Esophagus (tissue), 2 donors: Measurements from ENCODE around the gene NETO1. TPM values are rescaled to one million over a fixed set of nuclear protein-coding genes. Genes with fewer than 3 reads are reported as not detected.

ENCODE experiments used
- H3K27ac ChIP-seq, 2 donors: one replicate each; pipeline ENCODE4 v1.5.1; 2013; ENCODE audit warnings: low read depth in 2 of 2, mild to moderate bottlenecking in 2 of 2, inconsistent platforms in 1 of 2, low read length in 1 of 2, moderate library complexity in 1 of 2
- H3K27me3 ChIP-seq, 2 donors: one replicate each; pipeline ENCODE4 v1.6.1; 2013; ENCODE audit warnings: low read length in 2 of 2, control low read depth in 1 of 2, mild to moderate bottlenecking in 1 of 2; ENCODE audit not compliant: insufficient read depth in 2 of 2, control insufficient read depth in 1 of 2
- H3K36me3 ChIP-seq, 2 donors: one replicate each; pipeline ENCODE4 v1.6.1; 2013; ENCODE audit warnings: low read length in 1 of 2; ENCODE audit not compliant: control insufficient read depth in 2 of 2, insufficient read depth in 2 of 2
- H3K4me1 ChIP-seq, 2 donors: one replicate each; pipeline ENCODE4 v1.6.1; 2013; ENCODE audit warnings: low read length in 1 of 2; ENCODE audit not compliant: control insufficient read depth in 2 of 2, insufficient read depth in 2 of 2
- H3K4me3 ChIP-seq, 2 donors: one replicate each; pipeline ENCODE4 v1.5.1; 2013; ENCODE audit warnings: low read length in 2 of 2, mild to moderate bottlenecking in 2 of 2, low read depth in 1 of 2, moderate library complexity in 1 of 2
- H3K9me3 ChIP-seq, 2 donors: one replicate each; pipeline ENCODE4 v1.6.1; 2013; ENCODE audit warnings: mild to moderate bottlenecking in 2 of 2, low read depth in 1 of 2, low read length in 1 of 2, moderate library complexity in 1 of 2; ENCODE audit not compliant: control insufficient read depth in 2 of 2, insufficient read depth in 1 of 2
- WGBS, 2 donors: extraction: QIAGEN DNeasy Blood & Tissue Kit; methylation state at CpG; one replicate each; pipeline ENCODE4 v1.1.7; 2013; 5-methylcytosine and 5-hydroxymethylcytosine counted together
- polyA plus RNA-seq, 2 donors: library from polyadenylated mRNA; stranded (reverse); fragments of 200-250 nt; gene quantifications; one replicate each; pipeline ENCODE4 v1.2.3, GENCODE V29; 2013
- donor health status: healthy with polysubstance abuse.
- donor health status: Bipolar disorder and iron deficiency.

The NETO1 gene
- polyA plus RNA-seq, 2 donors = not detected

DNA sequence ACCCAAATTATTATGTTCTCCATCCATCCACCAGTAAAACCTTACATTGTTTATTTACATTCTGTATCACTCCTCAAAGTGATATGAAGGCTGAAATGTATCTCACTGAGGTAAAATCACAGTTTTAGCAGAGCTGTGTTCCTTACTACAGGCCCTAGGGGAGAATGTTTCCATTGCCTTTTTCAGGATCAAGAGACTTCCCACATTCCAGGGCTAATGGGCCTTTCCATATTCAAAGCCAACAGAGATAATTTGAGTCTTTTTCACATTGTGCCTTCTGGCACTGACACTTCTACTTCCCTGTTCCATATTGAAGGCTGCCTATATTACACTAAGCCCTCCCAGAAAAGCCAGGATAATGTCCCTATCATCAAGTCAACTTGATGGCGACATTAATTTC is 20.0 kb downstream of the NETO1 start:
- no peak overlapping the region for H3K27ac ChIP-seq
- no peak overlapping the region for H3K4me3 ChIP-seq
- WGBS, 2 donors = 79 to 97% methylated on average over 1 of the region's 1 CpG
- no peaks in the 10 kb centered on the region for H3K27me3 ChIP-seq
- H3K36me3 ChIP-seq = no peaks in the 10 kb centered on the region
- H3K4me1 ChIP-seq = no peaks in the 10 kb centered on the region
- peaks cover 0 to 4% of the 10 kb centered on the region in 2 donors for H3K9me3 ChIP-seq

DNA sequence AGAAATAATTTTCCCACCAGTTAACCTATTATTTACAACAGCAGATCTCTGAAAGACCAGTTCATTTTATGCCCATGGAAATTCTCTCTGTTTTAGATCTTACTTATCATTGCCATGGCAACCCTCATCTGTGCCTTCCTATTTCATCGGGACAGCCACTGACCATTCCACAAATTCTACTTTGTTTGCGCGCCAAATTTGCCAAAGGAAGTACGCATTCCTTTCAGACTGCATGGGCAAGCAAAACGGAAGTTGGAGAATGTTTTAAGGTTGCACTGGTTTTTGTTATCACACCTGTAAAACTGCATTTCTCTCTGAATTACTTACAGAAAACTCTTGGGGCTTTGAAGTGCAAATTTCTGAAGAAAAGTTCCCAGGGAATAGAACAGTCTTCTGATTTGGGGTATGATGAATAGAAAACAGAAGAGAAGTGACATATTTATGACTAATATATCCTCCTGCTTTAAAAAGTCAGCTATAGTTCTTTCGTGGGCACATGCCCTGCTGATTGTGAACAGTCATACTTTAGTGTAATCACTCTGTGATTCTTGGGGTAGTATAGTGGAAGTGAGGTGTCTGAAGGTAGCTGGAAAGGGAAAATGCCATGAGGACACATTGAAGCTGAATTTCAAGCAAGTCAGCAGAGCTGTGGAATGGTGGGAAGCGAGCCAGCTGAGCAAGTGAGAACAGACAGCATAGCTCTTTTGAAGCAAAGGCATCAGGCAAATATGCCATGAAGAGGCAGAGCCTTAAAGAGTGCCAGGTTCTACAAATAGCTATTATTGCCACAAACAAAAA is 20.9 kb downstream of the NETO1 start:
- 54 to 66% methylated on average over 7 of the region's 7 CpGs for WGBS, 2 donors
- Histone ChIP-seq H3K9me3 (peaks cover 0 to 4% of the 10 kb centered on the region in 2 donors), H3K4me1 (no peaks in the 10 kb centered on the region), H3K4me3 (no peak overlapping the region), H3K27ac (no peak overlapping the region), H3K27me3 (no peaks in the 10 kb centered on the region), H3K36me3 (no peaks in the 10 kb centered on the region)

DNA sequence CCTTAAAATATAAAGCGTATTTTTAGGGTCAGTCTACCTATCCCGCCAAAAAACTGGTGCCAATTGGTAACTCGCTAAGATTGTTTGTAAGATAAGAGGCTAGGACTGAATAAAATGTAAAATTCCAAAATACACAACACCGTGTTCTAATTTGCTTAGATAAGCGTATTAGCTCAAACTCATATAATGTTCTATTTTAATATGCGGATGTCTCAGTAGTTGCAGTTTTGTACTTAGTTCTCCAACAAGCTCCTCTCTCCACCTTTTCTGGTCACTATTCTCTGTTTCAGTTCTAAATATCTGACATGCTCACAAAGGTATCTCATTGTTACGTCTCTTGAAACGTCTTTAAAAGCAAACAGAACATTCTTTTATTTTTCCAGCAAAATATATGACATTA is 24.0 kb downstream of the NETO1 start:
- Histone ChIP-seq H3K4me3 (no peak overlapping the region), H3K27ac (no peak overlapping the region), H3K36me3 (no peaks in the 10 kb centered on the region), H3K9me3 (peaks cover 0 to 4% of the 10 kb centered on the region in 2 donors), H3K4me1 (no peaks in the 10 kb centered on the region), H3K27me3 (no peaks in the 10 kb centered on the region)
- WGBS, 2 donors = 74 to 81% methylated on average over 8 of the region's 8 CpGs

DNA sequence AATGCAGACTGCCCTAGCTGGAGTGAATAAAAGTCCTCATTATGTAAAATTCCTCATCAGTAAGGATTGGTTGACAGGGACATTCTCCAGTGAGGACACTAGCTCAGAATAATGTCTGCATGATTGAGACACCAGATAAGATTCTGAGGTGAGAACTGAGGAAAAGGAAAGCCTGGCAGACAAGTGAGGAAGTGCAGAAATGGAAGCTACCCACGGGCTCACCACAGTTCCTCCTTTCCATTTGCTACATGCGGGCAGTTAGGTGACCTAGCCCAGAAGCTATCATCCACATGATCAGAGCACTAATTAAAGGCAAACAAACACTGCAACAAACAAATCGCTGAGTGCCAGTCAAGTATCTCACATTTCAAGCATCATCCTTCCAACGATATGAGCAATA is 27.7 kb downstream of the NETO1 start:
- Histone ChIP-seq H3K4me3 (no peak overlapping the region), H3K27me3 (no peaks in the 10 kb centered on the region), H3K27ac (no peak overlapping the region), H3K4me1 (no peaks in the 10 kb centered on the region), H3K9me3 (peaks cover 0 to 2% of the 10 kb centered on the region in 2 donors), H3K36me3 (no peaks in the 10 kb centered on the region)
- 23 to 25% methylated on average over 4 of the region's 4 CpGs for WGBS, 2 donors

DNA sequence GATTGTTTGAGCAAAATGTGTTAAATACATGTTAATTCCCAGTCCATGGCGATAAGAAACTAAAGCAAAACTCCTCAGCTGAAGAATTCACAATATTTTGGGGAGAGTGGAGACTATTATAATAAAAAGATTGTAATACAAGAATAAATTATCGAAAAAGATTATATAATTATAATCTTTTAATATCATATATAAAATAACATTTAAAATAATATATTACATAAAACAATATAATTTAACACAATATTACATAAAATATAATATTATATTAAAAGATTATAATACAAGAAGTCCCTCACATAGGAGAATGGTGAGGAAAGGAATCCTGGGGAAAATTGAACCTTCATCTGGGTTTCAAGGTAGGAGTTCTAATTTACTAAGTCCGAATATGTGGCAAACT is 33.1 kb downstream of the NETO1 start:
- no peaks in the 10 kb centered on the region for H3K9me3 ChIP-seq
- no peaks in the 10 kb centered on the region for H3K27me3 ChIP-seq
- 71 to 73% methylated on average over 3 of the region's 3 CpGs for WGBS, 2 donors
- H3K36me3 ChIP-seq = no peaks in the 10 kb centered on the region
- H3K27ac ChIP-seq = no peak overlapping the region
- no peak overlapping the region for H3K4me3 ChIP-seq
- no peaks in the 10 kb centered on the region for H3K4me1 ChIP-seq

DNA sequence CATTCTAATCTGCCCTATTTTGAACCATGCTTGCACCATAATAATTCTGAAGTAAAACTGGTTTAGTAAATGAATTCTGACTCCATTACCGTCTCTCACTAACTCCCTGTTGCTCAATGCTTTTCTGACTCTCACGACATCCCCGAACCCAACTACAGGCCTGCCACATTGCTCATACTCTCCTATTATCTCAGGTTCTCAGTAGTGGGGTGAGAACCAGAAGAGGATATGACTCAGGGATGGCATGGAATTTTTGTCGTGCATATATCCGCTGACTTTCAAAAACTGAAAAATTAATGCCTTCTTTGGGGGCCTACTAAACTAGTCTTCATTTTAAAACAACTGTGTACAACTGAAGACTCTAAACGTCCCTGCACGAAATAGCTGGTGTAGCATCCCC is 34.3 kb downstream of the NETO1 start:
- Histone ChIP-seq H3K27me3 (no peaks in the 10 kb centered on the region), H3K4me3 (no peak overlapping the region), H3K9me3 (no peaks in the 10 kb centered on the region), H3K4me1 (no peaks in the 10 kb centered on the region), H3K36me3 (no peaks in the 10 kb centered on the region), H3K27ac (no peak overlapping the region)
- 91 to 92% methylated on average over 7 of the region's 7 CpGs for WGBS, 2 donors

DNA sequence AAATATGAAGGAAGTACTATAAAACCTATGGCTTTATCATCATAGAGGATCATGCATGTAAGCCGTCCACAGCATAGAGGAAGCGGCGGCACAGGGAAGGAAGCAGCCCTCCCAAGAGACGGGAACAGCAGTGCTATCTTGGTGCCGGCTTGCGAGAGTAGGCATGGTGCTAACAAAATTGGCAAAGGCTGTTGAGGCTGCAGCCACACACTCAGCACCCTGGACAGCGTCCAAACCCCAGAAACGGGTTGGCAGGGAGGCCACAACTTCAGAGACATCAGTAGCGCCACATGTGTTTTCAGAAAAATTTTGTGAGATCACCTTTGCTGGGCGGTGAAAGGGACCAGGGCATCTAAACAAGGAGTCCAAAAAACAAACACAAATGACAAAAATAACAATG is 37.7 kb downstream of the NETO1 start:
- WGBS, 2 donors = 22 to 28% methylated on average over 10 of the region's 10 CpGs
- Histone ChIP-seq H3K4me1 (no peaks in the 10 kb centered on the region), H3K36me3 (no peaks in the 10 kb centered on the region), H3K4me3 (no peak overlapping the region), H3K9me3 (no peaks in the 10 kb centered on the region), H3K27me3 (no peaks in the 10 kb centered on the region), H3K27ac (no peak overlapping the region)

DNA sequence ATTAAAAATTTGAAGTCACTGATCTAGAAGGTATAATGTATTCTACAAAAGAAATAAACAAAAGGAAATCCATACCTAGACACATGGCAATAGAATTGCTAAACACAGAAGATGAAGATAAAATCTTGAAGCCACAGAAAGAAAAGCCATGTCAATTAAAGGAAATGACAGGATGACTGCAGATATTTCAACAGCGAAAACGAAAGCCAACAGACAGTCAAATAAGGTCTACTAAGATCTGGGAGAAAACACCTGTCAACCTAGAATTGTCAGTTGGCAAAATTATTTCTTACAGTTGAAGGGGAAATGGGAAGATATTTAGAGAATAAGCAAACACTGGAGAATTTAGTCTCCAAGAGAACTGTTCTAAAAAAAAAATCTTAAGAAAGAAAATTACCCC is 39.2 kb downstream of the NETO1 start:
- no peaks in the 10 kb centered on the region for H3K36me3 ChIP-seq
- 73 to 74% methylated on average over 2 of the region's 2 CpGs for WGBS, 2 donors
- no peaks in the 10 kb centered on the region for H3K27me3 ChIP-seq
- H3K9me3 ChIP-seq = no peaks in the 10 kb centered on the region
- no peak overlapping the region for H3K27ac ChIP-seq
- no peaks in the 10 kb centered on the region for H3K4me1 ChIP-seq
- H3K4me3 ChIP-seq = no peak overlapping the region

DNA sequence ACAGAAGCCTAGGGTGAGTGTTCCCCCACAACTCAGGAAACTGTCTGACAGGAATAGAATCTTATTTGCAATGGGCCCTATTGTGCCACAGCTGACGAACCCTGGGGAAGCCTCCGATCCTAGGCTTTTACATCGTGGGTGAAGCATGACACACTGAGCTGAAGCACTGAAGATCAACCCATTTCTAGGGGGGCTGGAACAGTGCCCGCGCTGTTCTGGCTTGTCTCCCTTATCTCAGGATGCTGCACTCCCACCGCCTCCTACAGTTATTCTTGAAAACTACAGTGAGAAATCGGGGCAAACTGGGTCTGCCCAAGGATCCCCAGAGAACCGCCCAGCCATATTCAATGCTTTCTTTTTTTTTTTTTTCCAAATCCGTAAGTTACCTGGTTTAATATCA is 41.1 kb downstream of the NETO1 start:
- no peaks in the 10 kb centered on the region for H3K4me1 ChIP-seq
- peaks cover 0 to 6% of the 10 kb centered on the region in 2 donors for H3K9me3 ChIP-seq
- no peak overlapping the region for H3K4me3 ChIP-seq
- WGBS, 2 donors = 59 to 61% methylated on average over 9 of the region's 9 CpGs
- H3K27ac ChIP-seq = no peak overlapping the region
- no peaks in the 10 kb centered on the region for H3K36me3 ChIP-seq
- no peaks in the 10 kb centered on the region for H3K27me3 ChIP-seq

DNA sequence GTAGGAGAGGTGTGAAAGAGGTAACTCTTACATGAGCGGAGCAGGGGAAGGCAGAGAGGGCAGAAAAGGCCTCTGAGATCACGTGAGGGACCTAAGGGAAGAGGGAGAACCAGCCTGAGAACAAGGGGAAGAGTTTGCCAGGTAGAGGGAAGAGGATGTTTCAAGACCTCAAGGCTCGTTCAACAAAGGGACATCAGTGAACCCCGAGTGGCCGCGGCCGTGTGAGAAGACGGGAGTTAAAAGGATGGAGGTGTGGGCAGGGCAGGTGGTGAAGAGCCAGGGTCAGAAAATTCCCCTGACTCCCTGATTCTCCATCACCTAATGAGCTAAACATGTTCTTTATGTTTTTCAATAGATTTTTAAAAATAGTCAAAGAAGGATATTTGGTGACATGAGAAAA is 44.4 kb downstream of the NETO1 start:
- H3K27ac ChIP-seq = no peak overlapping the region
- no peaks in the 10 kb centered on the region for H3K4me1 ChIP-seq
- peaks cover 0 to 6% of the 10 kb centered on the region in 2 donors for H3K9me3 ChIP-seq
- H3K27me3 ChIP-seq = no peaks in the 10 kb centered on the region
- no peak overlapping the region for H3K4me3 ChIP-seq
- WGBS, 2 donors = 80 to 86% methylated on average over 8 of the region's 8 CpGs
- H3K36me3 ChIP-seq = no peaks in the 10 kb centered on the region
